Measurements from ENCODE around the gene NPL.

The NPL gene

GRCh38 chr1:182816863-182817262 is 27.3 kb downstream of the NPL start:
- TF ChIP-seq CTCF (conservative IDR thresholded peaks at IDR 0.05; ENCODE audit: low read depth, low read length) = no peak

GRCh38 chr1:182817802-182818201 is 28.2 kb downstream of the NPL start:
- no peak for DNase-seq (ENCODE audit: low read depth)
- H3K4me3 ChIP-seq (ENCODE audit: low read length) = no peak overlapping the region
- TF ChIP-seq CTCF (conservative IDR thresholded peaks at IDR 0.05; ENCODE audit: low read depth, low read length) = no peak

More at GRCh38 chr1:182816863-182817262, 27.3 kb downstream of the NPL start:
- no peak for DNase-seq (ENCODE audit: low read depth)
- H3K4me3 ChIP-seq (ENCODE audit: low read length) = no peak overlapping the region

GRCh38 chr1:182823220-182823619 is 33.6 kb downstream of the NPL start:
- no peak for DNase-seq (ENCODE audit: low read depth)
- no peak for TF ChIP-seq CTCF (conservative IDR thresholded peaks at IDR 0.05; ENCODE audit: low read depth, low read length)

GRCh38 chr1:182826892-182827291 is 37.3 kb downstream of the NPL start:
- DNase-seq (ENCODE audit: low read depth) = no peak
- H3K4me3 ChIP-seq (ENCODE audit: low read length) = no peak overlapping the region
- TF ChIP-seq CTCF (conservative IDR thresholded peaks at IDR 0.05; ENCODE audit: low read depth, low read length) = no peak

More at GRCh38 chr1:182823220-182823619, 33.6 kb downstream of the NPL start:
- H3K4me3 ChIP-seq (ENCODE audit: low read length) = no peak overlapping the region

- no peak for DNase-seq (ENCODE audit: low read depth)
- H3K4me3 ChIP-seq (ENCODE audit: low read length) = no peak overlapping the region
- no peak for TF ChIP-seq CTCF (conservative IDR thresholded peaks at IDR 0.05; ENCODE audit: low read depth, low read length)
These were observed 39.8 kb downstream of the NPL start for GRCh38 chr1:182829285-182829932.

- H3K4me3 ChIP-seq (ENCODE audit: low read length) = no peak overlapping the region
- no peak for TF ChIP-seq CTCF (conservative IDR thresholded peaks at IDR 0.05; ENCODE audit: low read depth, low read length)
- DNase-seq (ENCODE audit: low read depth) = no peak
These were observed 43.7 kb downstream of the NPL start for GRCh38 chr1:182833271-182833670.

GRCh38 chr1:182834326-182834725 is 44.8 kb downstream of the NPL start:
- no peak for TF ChIP-seq CTCF (conservative IDR thresholded peaks at IDR 0.05; ENCODE audit: low read depth, low read length)
- DNase-seq (ENCODE audit: low read depth) = no peak
- no peak overlapping the region for H3K4me3 ChIP-seq (ENCODE audit: low read length)
